Upper lobe of right lung (tissue), 1 donor: ENCODE measurements around the gene PEX16. TPM values are rescaled to one million over a fixed set of nuclear protein-coding genes. Genes with fewer than 3 reads are reported as not detected.

ENCODE experiments used
- ATAC-seq: fragments of 200-7000 bp; cut with Tn5 transposase; one replicate; pipeline ENCODE4 v1.9.1; 2020; ENCODE audit warnings: mild to moderate bottlenecking, moderate library complexity
- DNase-seq: peaks from one replicate; pipeline ENCODE4 v3.0.0-alpha.2; 2020
- H3K27ac ChIP-seq: fragments of 200-600 bp; one replicate; pipeline ENCODE4 v1.8.0; 2022
- H3K27me3 ChIP-seq: fragments of 200-600 bp; one replicate; pipeline ENCODE4 v1.8.0; 2022; ENCODE audit warnings: mild to moderate bottlenecking
- H3K36me3 ChIP-seq: fragments of 200-600 bp; one replicate; pipeline ENCODE4 v1.8.0; 2022
- H3K4me1 ChIP-seq: fragments of 200-600 bp; one replicate; pipeline ENCODE4 v1.8.0; 2022
- H3K4me3 ChIP-seq: fragments of 200-600 bp; one replicate; pipeline ENCODE4 v1.8.0; 2022; ENCODE audit warnings: mild to moderate bottlenecking
- H3K9me3 ChIP-seq: fragments of 200-600 bp; one replicate; pipeline ENCODE4 v1.8.0; 2022
- CTCF ChIP-seq: fragments of 200-600 bp; IDR thresholded peaks from one replicate; pipeline ENCODE4 v1.8.0; 2022; ENCODE audit warnings: antibody characterized with exemption
- intact Hi-C: fragments of 100-400 bp; cut with DNase I; formaldehyde crosslinking; loops from one replicate; pipeline ENCODE4 v1.11.0; 2022
- total RNA-seq: library from RNA; stranded (reverse); fragmentation: NEBNext Ultra II Directional; extraction: Animal tissue kit (Norgen Biotek cat#: 25700); gene quantifications from one replicate; pipeline ENCODE4 v1.2.1, GENCODE V29; 2021
- donor health status: DM: no; HTN: yes; CAD: no; lungs with severe emphysema.

PEX16 gene
- total RNA-seq, 1 donor from 2014 or later, result 27.6 TPM

GRCh38 chr11:45884596-45885185 lies 33.0 kb downstream of the PEX16 start:
- H3K4me3 ChIP-seq, result peak overlapping the region; percentile 30
- TF ChIP-seq CTCF, result no peak
- no peak for DNase-seq
- ATAC-seq, result no peak
- H3K27ac ChIP-seq, result no peak overlapping the region
- H3K27me3 ChIP-seq, result no peaks in the 10 kb centered on the region
- intact Hi-C loops, result no loop called here
- H3K4me1 ChIP-seq, result peaks cover 4% of the 10 kb centered on the region
- no peaks in the 10 kb centered on the region for H3K9me3 ChIP-seq
- H3K36me3 ChIP-seq, result peaks cover 16% of the 10 kb centered on the region

GRCh38 chr11:45881708-45882368 lies 35.8 kb downstream of the PEX16 start:
- Histone ChIP-seq H3K4me3 (no peak overlapping the region), H3K9me3 (no peaks in the 10 kb centered on the region), H3K27me3 (no peaks in the 10 kb centered on the region), H3K4me1 (peaks cover 4% of the 10 kb centered on the region), H3K36me3 (peaks cover 43% of the 10 kb centered on the region), H3K27ac (no peak overlapping the region)
- no peak for ATAC-seq
- DNase-seq, result no peak
- no peak for TF ChIP-seq CTCF
- intact Hi-C loops, result no loop called here

GRCh38 chr11:45880772-45881570 lies 36.7 kb downstream of the PEX16 start:
- ATAC-seq (no peak), DNase-seq (no peak)
- TF ChIP-seq CTCF, result no peak
- Histone ChIP-seq H3K27me3 (no peaks in the 10 kb centered on the region), H3K4me3 (no peak overlapping the region), H3K36me3 (peaks cover 51% of the 10 kb centered on the region), H3K4me1 (peaks cover 3% of the 10 kb centered on the region), H3K27ac (no peak overlapping the region), H3K9me3 (no peaks in the 10 kb centered on the region)
- intact Hi-C loops, result no loop called here

GRCh38 chr11:45879803-45880686 lies 37.6 kb downstream of the PEX16 start:
- Histone ChIP-seq H3K36me3 (peaks cover 61% of the 10 kb centered on the region), H3K27me3 (no peaks in the 10 kb centered on the region), H3K4me3 (no peak overlapping the region), H3K9me3 (no peaks in the 10 kb centered on the region), H3K27ac (no peak overlapping the region), H3K4me1 (no peaks in the 10 kb centered on the region)
- intact Hi-C loops, result no loop called here
- no peak for ATAC-seq
- no peak for DNase-seq
- TF ChIP-seq CTCF, result no peak

- intact Hi-C loops, result no loop called here
- H3K4me3 ChIP-seq, result no peak overlapping the region
- H3K9me3 ChIP-seq, result no peaks in the 10 kb centered on the region
- H3K4me1 ChIP-seq, result no peaks in the 10 kb centered on the region
- H3K27me3 ChIP-seq, result no peaks in the 10 kb centered on the region
- no peak for ATAC-seq
- no peak for DNase-seq
- H3K36me3 ChIP-seq, result peaks cover 83% of the 10 kb centered on the region
- TF ChIP-seq CTCF, result no peak
- no peak overlapping the region for H3K27ac ChIP-seq
These were observed 39.8 kb downstream of the PEX16 start for GRCh38 chr11:45877845-45878244.
